Calu3 (cell line): Measurements from ENCODE around the gene PPP2R2C. TPM values are rescaled to one million over a fixed set of nuclear protein-coding genes. Genes with fewer than 3 reads are reported as not detected.

Experiments used
- BruUV-seq: library from RNA; stranded (reverse); fragments of 400-500 nt; replicated peaks from 2 replicates; lab custom pipeline; 2021; lab: Mats Ljungman, UMichigan
- CTCF ChIA-PET: fragments of 300-600 bp; sonication (Branson Sonifier 250); formaldehyde crosslinking; loops from one replicate; lab custom pipeline; 2022; ENCODE audit warnings: antibody characterized with exemption; lab: Charles Lee
- DNase-seq: peaks from one replicate; pipeline ENCODE4 v3.0.0; 2022
- H3K27ac Mint-ChIP-seq: one replicate; pipeline ENCODE4 v1.8.0; 2022; ENCODE audit warnings: mixed read lengths; ENCODE audit not compliant: unreplicated experiment
- H3K27me3 Mint-ChIP-seq: one replicate; pipeline ENCODE4 v1.8.0; 2022; ENCODE audit warnings: mixed read lengths; ENCODE audit not compliant: unreplicated experiment
- H3K36me3 Mint-ChIP-seq: one replicate; pipeline ENCODE4 v1.8.0; 2022; ENCODE audit warnings: mild to moderate bottlenecking, moderate library complexity, mixed read lengths; ENCODE audit not compliant: insufficient read depth, unreplicated experiment
- H3K4me1 Mint-ChIP-seq: one replicate; pipeline ENCODE4 v1.8.0; 2022; ENCODE audit warnings: mild to moderate bottlenecking, low read depth, mixed read lengths; ENCODE audit not compliant: unreplicated experiment
- H3K4me3 Mint-ChIP-seq: one replicate; pipeline ENCODE4 v1.8.0; 2022; ENCODE audit warnings: mild to moderate bottlenecking, low read depth, moderate library complexity, mixed read lengths; ENCODE audit not compliant: unreplicated experiment
- H3K9me3 Mint-ChIP-seq: one replicate; pipeline ENCODE4 v1.8.0; 2022; ENCODE audit warnings: low read depth, mixed read lengths; ENCODE audit not compliant: unreplicated experiment
- intact Hi-C: fragments of 100-400 bp; cut with micrococcal nuclease; formaldehyde crosslinking; loops from one replicate; pipeline ENCODE4 v1.10.0; 2022; ENCODE audit not compliant: unreplicated experiment
- total RNA-seq: library from RNA; stranded (reverse); gene quantifications from 2 replicates; pipeline ENCODE4 v1.2.3, GENCODE V29; 2022
- TF ChIP-seq, protein P1 (sequence below): fragments of 200-600 bp; IDR thresholded peaks from one replicate; pipeline ENCODE4 v1.8.0; 2022; ENCODE audit warnings: antibody characterized with exemption; ENCODE audit not compliant: unreplicated experiment

Gene PPP2R2C
- total RNA-seq, 1 experiment from 2014 or later: 9.4 TPM

DNA sequence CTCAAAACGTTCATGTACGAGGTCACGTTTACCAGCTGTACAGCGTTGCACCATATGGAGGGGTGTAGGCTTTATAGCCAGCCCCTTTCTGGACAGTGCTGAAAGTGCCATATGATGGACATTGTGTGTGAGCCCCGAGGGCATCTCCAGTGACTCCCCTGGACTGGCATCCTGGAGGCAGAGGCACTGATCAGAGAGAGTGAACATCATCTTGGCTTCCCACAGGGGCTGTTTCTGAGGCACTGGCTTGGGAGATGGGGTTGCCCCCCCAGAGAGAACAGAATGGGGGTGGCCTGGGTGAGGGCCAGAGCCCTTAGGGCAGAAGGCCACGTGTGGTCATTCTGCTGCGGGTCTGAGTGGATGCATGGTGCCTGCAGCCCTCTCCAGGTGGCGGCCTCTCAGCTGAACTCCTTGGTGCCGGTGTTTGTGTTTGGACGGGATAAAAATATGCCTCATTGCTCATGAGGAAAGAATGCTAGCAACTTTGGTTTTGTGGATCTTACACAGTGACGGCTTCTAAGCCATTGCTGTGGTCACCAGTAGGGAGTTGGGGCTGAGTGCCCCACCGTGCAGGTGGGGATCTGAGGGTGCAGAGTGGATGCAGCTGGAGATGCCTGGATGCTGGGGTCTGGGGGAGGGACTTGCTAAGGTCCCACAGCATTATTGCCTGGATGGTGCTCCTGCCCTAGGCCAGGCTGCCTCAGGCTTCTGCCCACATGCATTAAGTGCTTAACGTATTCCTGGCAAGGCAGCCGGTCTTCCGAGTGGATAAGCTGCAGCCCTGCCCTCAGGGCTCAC lies 199.4 kb downstream of the PPP2R2C start:
- TF ChIP-seq, protein P1, sequence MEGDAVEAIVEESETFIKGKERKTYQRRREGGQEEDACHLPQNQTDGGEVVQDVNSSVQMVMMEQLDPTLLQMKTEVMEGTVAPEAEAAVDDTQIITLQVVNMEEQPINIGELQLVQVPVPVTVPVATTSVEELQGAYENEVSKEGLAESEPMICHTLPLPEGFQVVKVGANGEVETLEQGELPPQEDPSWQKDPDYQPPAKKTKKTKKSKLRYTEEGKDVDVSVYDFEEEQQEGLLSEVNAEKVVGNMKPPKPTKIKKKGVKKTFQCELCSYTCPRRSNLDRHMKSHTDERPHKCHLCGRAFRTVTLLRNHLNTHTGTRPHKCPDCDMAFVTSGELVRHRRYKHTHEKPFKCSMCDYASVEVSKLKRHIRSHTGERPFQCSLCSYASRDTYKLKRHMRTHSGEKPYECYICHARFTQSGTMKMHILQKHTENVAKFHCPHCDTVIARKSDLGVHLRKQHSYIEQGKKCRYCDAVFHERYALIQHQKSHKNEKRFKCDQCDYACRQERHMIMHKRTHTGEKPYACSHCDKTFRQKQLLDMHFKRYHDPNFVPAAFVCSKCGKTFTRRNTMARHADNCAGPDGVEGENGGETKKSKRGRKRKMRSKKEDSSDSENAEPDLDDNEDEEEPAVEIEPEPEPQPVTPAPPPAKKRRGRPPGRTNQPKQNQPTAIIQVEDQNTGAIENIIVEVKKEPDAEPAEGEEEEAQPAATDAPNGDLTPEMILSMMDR: no peak
- H3K36me3 Mint-ChIP-seq: peaks cover 14% of the 10 kb centered on the region
- peaks cover 7% of the 10 kb centered on the region for H3K27me3 Mint-ChIP-seq
- no peak overlapping the region for H3K4me3 Mint-ChIP-seq
- H3K27ac Mint-ChIP-seq: no peak overlapping the region
- peak; percentile 16 for DNase-seq
- CTCF ChIA-PET: interaction anchor here (0.6 to 0.7 kb wide), 2 partner anchors 9 to 53 kb away, joined by 3 read pairs; no protein-coding TSS in a partner anchor
- H3K9me3 Mint-ChIP-seq: no peaks in the 10 kb centered on the region
- no TSS peak for BruUV-seq
- H3K4me1 Mint-ChIP-seq: peaks cover 18% of the 10 kb centered on the region
- intact Hi-C loops: loop anchor here (5.0 kb wide), 1 partner anchor 34 kb away; no protein-coding TSS in a partner anchor

GRCh38 chr4:6271701-6272465 lies 200.5 kb downstream of the PPP2R2C start:
- intact Hi-C loops: loop anchor here (5.0 kb wide), 1 partner anchor 35 kb away; no protein-coding TSS in a partner anchor
- DNase-seq: no peak
- TF ChIP-seq, protein P1: no peak
- Mint-ChIP-seq H3K36me3 (peaks cover 14% of the 10 kb centered on the region), H3K27me3 (peaks cover 19% of the 10 kb centered on the region), H3K27ac (no peak overlapping the region), H3K4me3 (peak overlapping the region; percentile 40), H3K4me1 (peaks cover 18% of the 10 kb centered on the region), H3K9me3 (no peaks in the 10 kb centered on the region)
- CTCF ChIA-PET: no interaction called here
- BruUV-seq: no TSS peak

- CTCF ChIA-PET: interaction anchor here (1.8 kb wide), 1 partner anchor 20 kb away, joined by 3 read pairs; no protein-coding TSS in a partner anchor
- peaks cover 25% of the 10 kb centered on the region for H3K27me3 Mint-ChIP-seq
- no peaks in the 10 kb centered on the region for H3K9me3 Mint-ChIP-seq
- peaks cover 18% of the 10 kb centered on the region for H3K4me1 Mint-ChIP-seq
- H3K27ac Mint-ChIP-seq: no peak overlapping the region
- TF ChIP-seq, protein P1: no peak
- peaks cover 14% of the 10 kb centered on the region for H3K36me3 Mint-ChIP-seq
- no TSS peak for BruUV-seq
- DNase-seq: no peak
- intact Hi-C loops: loop anchor here (5.0 kb wide), 1 partner anchor 36 kb away; no protein-coding TSS in a partner anchor
- H3K4me3 Mint-ChIP-seq: no peak overlapping the region
Observed at GRCh38 chr4:6271206-6271605, 201.2 kb downstream of the PPP2R2C start.

GRCh38 chr4:6270636-6271121 lies 201.7 kb downstream of the PPP2R2C start:
- TSS peak; percentile 32 for BruUV-seq
- intact Hi-C loops: loop anchor here (5.0 kb wide), 1 partner anchor 37 kb away; no protein-coding TSS in a partner anchor
- Mint-ChIP-seq H3K9me3 (no peaks in the 10 kb centered on the region), H3K27me3 (peaks cover 31% of the 10 kb centered on the region), H3K36me3 (peaks cover 14% of the 10 kb centered on the region), H3K4me1 (peaks cover 18% of the 10 kb centered on the region), H3K27ac (no peak overlapping the region), H3K4me3 (peak overlapping the region; percentile 64)
- peak; percentile 3 for DNase-seq
- CTCF ChIA-PET: interaction anchor here (1.8 kb wide), 1 partner anchor 20 kb away, joined by 3 read pairs; no protein-coding TSS in a partner anchor
- TF ChIP-seq, protein P1: no peak
